HepG2 (cell line): ENCODE results near the gene KHK. TPM values are rescaled to one million over a fixed set of nuclear protein-coding genes. Genes with fewer than 3 reads are reported as not detected.
A peak's percentile ranks its signal among the peaks of the same experiment; 100 is the strongest.

ENCODE experiments used
- AHDC1 ChIP-seq: sonication (generic); formaldehyde crosslinking; IDR thresholded peaks from 2 replicates; pipeline ENCODE4 v1.5.1; 2020; ENCODE audit warnings: mild to moderate bottlenecking, missing genetic modification reagents, borderline replicate concordance
- ATF4 ChIP-seq, 2 experiments: fragments of 450-650 bp in 1 of 2; sonication (generic) in 1 of 2; formaldehyde crosslinking; IDR thresholded peaks; 2 replicates each; pipeline versions ENCODE4 v1.5.0 to v1.8.0; 2020 to 2022; ENCODE audit warnings: mild to moderate bottlenecking in 1 of 2, missing genetic modification reagents in 1 of 2
- EEA1 ChIP-seq: sonication (generic); formaldehyde crosslinking; IDR thresholded peaks from 2 replicates; pipeline ENCODE4 v1.5.1; 2020; ENCODE audit warnings: mild to moderate bottlenecking, missing genetic modification reagents, borderline replicate concordance
- GMEB2 ChIP-seq: IDR thresholded peaks from 2 replicates; pipeline ENCODE4 v1.6.1; 2016; ENCODE audit warnings: missing biosample characterization, missing genetic modification reagents, low read depth
- KLF16 ChIP-seq, 2 experiments: sonication (generic) in 1 of 2; formaldehyde crosslinking in 1 of 2; IDR thresholded peaks; 2 replicates each; pipeline versions ENCODE4 v1.6.1 to v1.8.0; 2016 to 2023; ENCODE audit warnings: missing genetic modification reagents in 2 of 2, missing compliant biosample characterization in 1 of 2
- MTF1 ChIP-seq: sonication (generic); formaldehyde crosslinking; IDR thresholded peaks from 2 replicates; pipeline ENCODE4 v1.5.0; 2020; ENCODE audit warnings: missing genetic modification reagents
- NR1H2 ChIP-seq: sonication (generic); formaldehyde crosslinking; IDR thresholded peaks from 2 replicates; pipeline ENCODE4 v1.8.1; 2022; ENCODE audit warnings: low read depth, missing genetic modification reagents, borderline replicate concordance
- POGZ ChIP-seq: sonication (generic); formaldehyde crosslinking; IDR thresholded peaks from 2 replicates; pipeline ENCODE4 v1.4.0; 2020; ENCODE audit warnings: mild to moderate bottlenecking, missing genetic modification reagents
- SIX1 ChIP-seq: sonication (generic); formaldehyde crosslinking; IDR thresholded peaks from 2 replicates; pipeline ENCODE4 v1.4.0; 2020; ENCODE audit warnings: missing genetic modification reagents, borderline replicate concordance
- SMAD1 ChIP-seq: sonication (generic); formaldehyde crosslinking; IDR thresholded peaks from 2 replicates; pipeline ENCODE4 v1.4.0; 2020; ENCODE audit warnings: missing genetic modification reagents, low read depth, mild to moderate bottlenecking, borderline replicate concordance
- TAF15 ChIP-seq: fragments of 200-400 bp; formaldehyde crosslinking; IDR thresholded peaks from one replicate; pipeline ENCODE4 v1.6.1; 2018; ENCODE audit warnings: mild to moderate bottlenecking, low read depth, low read length; ENCODE audit not compliant: poor library complexity, severe bottlenecking
- THAP7 ChIP-seq: sonication (generic); formaldehyde crosslinking; IDR thresholded peaks from 2 replicates; pipeline ENCODE4 v1.8.1; 2023; ENCODE audit warnings: mild to moderate bottlenecking, missing genetic modification reagents
- TRIM24 ChIP-seq: sonication (generic); formaldehyde crosslinking; IDR thresholded peaks from 2 replicates; pipeline ENCODE4 v1.8.0; 2022; ENCODE audit warnings: mild to moderate bottlenecking, missing genetic modification reagents
- ZBTB20 ChIP-seq: sonication (generic); formaldehyde crosslinking; IDR thresholded peaks from 2 replicates; pipeline ENCODE4 v1.8.1; 2023; ENCODE audit warnings: missing genetic modification reagents, low read depth, mild to moderate bottlenecking, borderline replicate concordance
- ZKSCAN8 ChIP-seq: IDR thresholded peaks from 2 replicates; pipeline ENCODE4 v1.6.1; 2016; ENCODE audit warnings: borderline replicate concordance, missing genetic modification reagents, missing compliant biosample characterization
- ZNF180 ChIP-seq: sonication (generic); formaldehyde crosslinking; IDR thresholded peaks from 2 replicates; pipeline ENCODE4 v1.4.0; 2020; ENCODE audit warnings: low read depth, missing genetic modification reagents, borderline replicate concordance
- ZNF569 ChIP-seq: sonication (generic); formaldehyde crosslinking; IDR thresholded peaks from 2 replicates; pipeline ENCODE4 v1.5.0; 2020; ENCODE audit warnings: mild to moderate bottlenecking, missing genetic modification reagents, moderate library complexity, borderline replicate concordance
- ZNF878 ChIP-seq: sonication (generic); formaldehyde crosslinking; IDR thresholded peaks from 2 replicates; pipeline ENCODE4 v1.8.1; 2023; ENCODE audit warnings: mild to moderate bottlenecking, missing genetic modification reagents, moderate library complexity
- polyA plus RNA-seq, 8 experiments: library from polyadenylated mRNA; depleted of rRNA in 3 of 8; stranded (reverse) in 7 of 8; unstranded in 1 of 8; fragments of >200 nt; fragmentation: Illumina TruSeq in 4 of 8; extraction: Trizol in 4 of 8; gene quantifications; 2 replicates each; pipeline versions ENCODE4 v1.2.1 to v1.2.3, GENCODE V29; 2011 to 2016; ENCODE audit warnings: low read depth in 4 of 8, missing spikeins in 1 of 8, mixed read lengths in 1 of 8; ENCODE audit not compliant: insufficient read depth in 1 of 8
- total RNA-seq, 5 experiments: library from RNA; depleted of rRNA; stranded (reverse); fragments of >200 nt; fragmentation: Illumina TruSeq; extraction: Trizol; gene quantifications; 2 replicates each; pipeline ENCODE4 v1.2.3, GENCODE V29; 2016; ENCODE audit warnings: low read depth in 1 of 5

The KHK gene
- total and polyA plus RNA-seq, 2 of the 13 experiments (the other 11 are each of a cell fraction or from before 2014, with no cell fraction given), result 40.9 to 99.2 TPM

- no peak for TF ChIP-seq NR1H2 (CRISPR knock-in tag)
- TF ChIP-seq ATF4 (CRISPR knock-in tag; IDR thresholded peaks at IDR 0.05), result peak in 1 of 2 experiments; percentile 84; a peak in 2 of 4 replicates
- TF ChIP-seq ZNF569 (CRISPR knock-in tag), result no peak
- TF ChIP-seq MTF1 (CRISPR knock-in tag), result peak; percentile 34; the same call in 1 of the 2 replicates
- peak; percentile 85; the same call in 1 of the 2 replicates for TF ChIP-seq AHDC1 (CRISPR knock-in tag)
- 0 out of 2 replicates have a peak, but pooled peaks have one; percentile 27 for TF ChIP-seq GMEB2 (CRISPR knock-in tag)
- peak; percentile 97 for TF ChIP-seq ZNF878
- TF ChIP-seq KLF16 (CRISPR knock-in tag; IDR thresholded peaks at IDR 0.05), result peak in 1 of 2 experiments; percentile 94; a peak in 2 of 4 replicates
- peak; percentile 86; the same call in 1 of the 2 replicates for TF ChIP-seq ZBTB20 (CRISPR knock-in tag)
- TF ChIP-seq TRIM24 (CRISPR knock-in tag), result peak; percentile 45; the same call in 1 of the 2 replicates
- TF ChIP-seq POGZ (CRISPR knock-in tag), result peak; percentile 82
- TF ChIP-seq ZKSCAN8 (CRISPR knock-in tag), result peak; percentile 92
- TF ChIP-seq EEA1 (CRISPR knock-in tag), result no peak
- TF ChIP-seq SIX1 (CRISPR knock-in tag), result peak; percentile 54; the same call in 1 of the 2 replicates
- 0 out of 2 replicates have a peak, but pooled peaks have one; percentile 80 for TF ChIP-seq SMAD1 (CRISPR knock-in tag)
- TF ChIP-seq ZNF180, result no peak
- TF ChIP-seq TAF15, result no peak
- no peak for TF ChIP-seq THAP7
Measured at GRCh38 chr2:27095745-27096651, 9.4 kb downstream of the KHK start (continued).
